Amniotic stem cell (primary cell): ENCODE data around the gene POU2AF2.
"Not testable (repeated sequence)": the region's sequence is repeated elsewhere in the genome, so short reads cannot be mapped to it uniquely, and the experiment has no call there.

ENCODE experiments used
- DNase-seq: peaks from one replicate; lab custom pipeline; 2025; lab: John Stamatoyannopoulos, UW

POU2AF2 gene

DNA sequence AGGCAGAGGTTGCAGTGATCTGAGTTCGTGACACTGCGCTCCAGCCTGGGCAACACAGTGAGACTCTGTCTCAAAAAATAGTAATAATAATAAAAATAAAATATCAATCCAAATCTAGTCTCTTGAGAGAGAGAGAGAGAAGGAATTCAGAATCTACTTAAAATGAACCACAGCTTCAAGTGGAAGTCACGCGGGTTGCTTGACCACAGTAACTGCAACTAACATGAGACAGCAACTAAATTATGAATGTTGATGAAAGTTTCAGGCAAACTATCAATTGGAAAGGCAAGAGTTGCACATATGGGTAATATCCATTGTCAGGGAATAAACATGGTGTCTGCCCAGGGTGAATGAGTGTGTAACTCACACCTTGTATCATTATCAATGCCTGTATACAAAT lies 12.5 kb downstream of the POU2AF2 start:
- no peak for DNase-seq

DNA sequence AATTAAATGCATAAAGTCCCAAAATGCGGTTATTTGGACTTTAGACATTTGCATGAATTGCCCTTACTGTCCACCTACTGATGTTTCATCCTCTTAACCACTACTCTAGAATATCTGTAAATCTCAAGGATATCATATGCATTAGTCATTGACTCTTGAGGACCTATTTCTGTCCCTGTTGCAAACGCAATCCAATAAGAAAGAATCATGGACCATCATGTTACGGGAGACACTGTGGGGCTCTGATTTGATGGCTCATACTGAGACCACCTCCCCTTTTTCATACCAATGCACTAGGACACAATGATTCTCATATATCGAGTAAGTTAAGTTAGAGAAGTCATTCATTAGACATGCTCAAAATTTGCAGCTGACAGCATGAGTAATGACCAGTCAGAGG lies 14.4 kb downstream of the POU2AF2 start:
- no peak for DNase-seq

DNA sequence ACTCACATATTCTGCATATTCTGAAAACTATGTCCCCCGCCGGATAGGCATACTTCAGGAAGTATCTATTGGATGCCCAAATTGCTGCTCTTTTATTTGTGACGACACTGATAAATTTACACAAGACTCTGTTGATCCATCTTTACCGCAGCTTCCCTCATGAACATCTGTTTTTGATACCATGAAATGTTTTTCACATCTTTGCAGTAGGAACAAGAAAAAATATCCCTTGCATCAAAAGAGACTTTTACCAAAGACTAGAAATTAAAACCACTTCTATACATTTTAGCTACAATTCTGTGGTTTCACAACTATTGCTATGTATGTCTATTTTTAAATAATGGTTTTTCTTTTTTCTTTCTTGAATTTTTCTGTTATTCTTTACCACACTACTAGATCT lies 15.3 kb downstream of the POU2AF2 start:
- DNase-seq: no peak

DNA sequence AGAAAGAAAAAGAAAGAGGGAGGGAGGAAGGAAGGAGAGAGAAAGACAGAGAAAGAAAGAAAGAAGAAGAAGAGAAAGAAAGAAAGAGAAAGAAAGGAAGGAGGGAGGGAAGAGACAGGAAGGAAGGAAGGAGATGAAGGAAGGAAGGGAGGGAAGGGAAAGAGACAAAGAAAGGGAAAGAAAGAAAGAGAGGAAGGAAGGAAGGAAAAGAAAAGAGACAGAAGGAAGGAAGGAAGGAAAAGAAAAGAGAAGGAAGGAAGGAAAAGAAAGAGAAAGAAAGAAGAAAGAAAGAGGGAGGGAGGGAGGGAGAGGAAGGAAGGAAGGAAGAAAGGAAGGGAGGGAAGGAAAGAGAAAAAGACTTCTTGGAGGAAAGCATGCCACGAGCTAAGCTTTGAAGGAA lies 19.1 kb downstream of the POU2AF2 start:
- no peak for DNase-seq

DNA sequence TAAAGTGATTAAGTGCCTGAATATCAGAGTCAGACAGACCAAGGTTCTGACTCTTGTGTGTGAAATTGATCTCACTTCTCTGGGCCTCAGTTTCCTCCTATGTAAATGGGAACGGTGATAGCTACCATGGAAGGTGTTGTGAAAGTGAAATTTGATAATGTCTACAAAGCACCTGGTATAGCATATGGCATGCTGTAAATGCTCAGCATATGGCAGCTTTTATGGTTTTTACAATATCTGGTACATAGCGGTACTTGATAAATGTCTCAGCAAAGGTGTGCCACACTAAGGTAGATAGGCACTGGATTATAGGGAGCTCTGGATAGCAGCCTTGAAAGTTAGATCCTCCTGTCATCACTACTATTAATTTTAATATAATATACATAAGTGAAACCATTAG lies 19.9 kb downstream of the POU2AF2 start:
- no peak for DNase-seq

DNA sequence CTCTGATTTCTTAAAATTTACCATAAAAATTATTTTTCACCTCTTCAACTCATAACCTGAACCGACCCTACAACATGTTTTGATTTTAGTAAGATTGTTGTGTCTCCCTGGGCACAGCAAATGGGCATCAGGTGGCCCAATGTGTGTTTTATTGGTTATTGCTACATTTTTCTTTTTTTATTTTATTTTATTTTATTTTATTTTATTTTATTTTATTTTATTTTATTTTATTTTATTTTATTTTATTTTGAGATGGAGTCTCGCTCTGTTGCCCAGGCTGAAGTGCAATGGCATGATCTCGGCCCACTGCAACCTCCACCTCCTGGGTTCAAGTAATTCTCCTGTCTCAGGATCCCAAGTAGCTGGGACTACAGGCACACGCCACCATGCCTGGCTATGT lies 22.8 kb downstream of the POU2AF2 start:
- DNase-seq: not testable (repeated sequence)

DNA sequence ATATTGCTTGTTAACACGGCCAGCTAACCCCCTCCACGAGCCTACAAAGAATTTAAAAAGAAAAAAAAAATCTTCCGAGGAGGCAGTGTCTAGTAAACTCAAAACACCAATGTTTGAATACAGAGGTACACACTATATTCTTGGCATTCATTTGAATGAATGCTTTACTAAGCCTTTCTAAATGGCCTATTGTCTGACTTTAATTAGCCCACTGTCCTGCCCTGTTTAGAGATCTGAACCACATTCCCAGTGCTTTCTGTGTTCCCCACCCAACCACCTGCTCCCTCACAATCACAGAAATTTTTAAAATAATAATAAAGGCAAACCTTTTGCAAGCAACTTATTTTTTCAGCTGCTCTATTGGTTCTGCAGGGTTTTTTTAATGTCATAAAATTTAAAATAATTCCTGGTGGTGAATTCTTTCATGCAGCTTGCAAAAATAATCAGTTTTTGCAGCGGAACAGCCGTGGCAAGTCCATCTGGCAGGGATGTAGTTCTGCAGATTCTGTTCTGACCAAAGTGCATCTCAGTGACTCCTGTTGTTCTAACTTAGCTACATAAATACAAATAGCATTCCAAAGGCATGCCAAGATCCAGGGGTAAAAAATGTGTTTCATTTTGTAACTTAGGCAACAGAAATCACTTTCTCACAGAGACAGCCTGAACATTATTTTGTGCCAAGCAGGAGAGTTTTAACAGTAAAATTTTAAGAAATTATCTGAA lies 23.8 kb downstream of the POU2AF2 start:
- DNase-seq: no peak

DNA sequence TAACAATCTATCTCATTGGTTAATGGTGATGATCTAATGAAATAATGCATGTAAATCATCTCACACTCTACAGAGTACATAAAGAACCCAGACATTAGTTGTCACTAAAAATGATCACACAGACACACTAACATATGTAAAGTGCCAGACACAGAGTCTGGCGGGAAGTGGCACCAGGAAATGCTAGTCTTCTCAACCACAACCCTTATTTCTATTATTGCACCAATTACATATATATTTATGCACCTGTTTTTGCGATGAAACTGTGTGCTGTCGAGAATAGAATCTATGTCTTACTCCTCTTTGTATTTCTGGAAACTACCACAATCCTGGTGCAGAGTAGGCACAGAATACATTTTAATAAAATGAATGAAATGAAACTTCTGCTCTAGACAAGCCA lies 26.9 kb downstream of the POU2AF2 start:
- no peak for DNase-seq

DNA sequence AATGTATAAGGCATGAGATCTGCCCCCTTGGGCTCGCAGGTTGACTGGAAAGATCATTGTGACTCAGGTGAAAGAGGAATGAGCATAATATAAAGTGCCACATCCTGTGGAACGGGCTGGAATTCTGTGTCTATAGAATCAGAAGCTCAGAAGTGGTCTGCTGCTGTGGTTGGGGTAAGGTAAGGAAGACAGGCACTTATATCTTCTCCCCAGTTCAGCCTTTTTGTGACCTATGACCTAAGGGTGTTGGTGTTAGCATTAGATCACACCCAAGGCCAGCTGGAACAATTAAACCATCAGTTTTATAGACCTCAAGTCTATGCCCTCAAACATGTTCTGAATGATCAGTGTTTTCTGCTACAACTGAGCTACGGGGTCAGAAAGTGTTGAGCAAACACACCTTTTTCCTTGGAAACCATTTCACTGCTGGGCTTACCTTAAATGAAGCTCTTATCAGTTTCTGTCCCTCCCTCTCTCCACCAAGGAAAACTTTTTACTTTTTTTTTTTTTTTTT lies 37.1 kb downstream of the POU2AF2 start:
- no peak for DNase-seq

DNA sequence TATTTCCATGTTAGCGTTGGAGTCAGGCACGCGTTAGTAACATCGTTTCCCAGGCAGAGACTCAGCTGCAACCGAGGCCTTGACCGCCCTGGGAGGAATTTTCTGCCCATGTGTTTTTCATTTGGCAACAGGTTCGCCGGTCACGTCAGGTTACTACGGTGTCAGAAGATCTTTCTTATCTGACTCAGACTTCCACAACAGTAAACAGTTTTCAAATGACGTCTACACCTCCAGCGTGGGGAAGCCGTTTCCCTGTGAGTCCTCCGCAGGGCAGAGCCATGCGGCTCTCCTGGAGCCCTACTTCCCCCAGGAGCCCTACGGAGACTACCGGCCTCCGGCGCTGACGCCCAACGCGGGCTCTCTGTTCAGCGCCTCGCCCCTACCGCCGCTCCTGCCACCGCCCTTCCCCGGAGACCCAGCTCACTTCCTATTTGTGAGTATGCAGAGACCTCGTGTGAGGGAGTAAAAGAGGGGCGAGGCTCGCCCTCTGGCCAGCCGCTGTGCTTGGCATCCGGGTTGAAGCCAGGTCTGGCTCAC lies 38.5 kb downstream of the POU2AF2 start:
- DNase-seq: no peak

DNA sequence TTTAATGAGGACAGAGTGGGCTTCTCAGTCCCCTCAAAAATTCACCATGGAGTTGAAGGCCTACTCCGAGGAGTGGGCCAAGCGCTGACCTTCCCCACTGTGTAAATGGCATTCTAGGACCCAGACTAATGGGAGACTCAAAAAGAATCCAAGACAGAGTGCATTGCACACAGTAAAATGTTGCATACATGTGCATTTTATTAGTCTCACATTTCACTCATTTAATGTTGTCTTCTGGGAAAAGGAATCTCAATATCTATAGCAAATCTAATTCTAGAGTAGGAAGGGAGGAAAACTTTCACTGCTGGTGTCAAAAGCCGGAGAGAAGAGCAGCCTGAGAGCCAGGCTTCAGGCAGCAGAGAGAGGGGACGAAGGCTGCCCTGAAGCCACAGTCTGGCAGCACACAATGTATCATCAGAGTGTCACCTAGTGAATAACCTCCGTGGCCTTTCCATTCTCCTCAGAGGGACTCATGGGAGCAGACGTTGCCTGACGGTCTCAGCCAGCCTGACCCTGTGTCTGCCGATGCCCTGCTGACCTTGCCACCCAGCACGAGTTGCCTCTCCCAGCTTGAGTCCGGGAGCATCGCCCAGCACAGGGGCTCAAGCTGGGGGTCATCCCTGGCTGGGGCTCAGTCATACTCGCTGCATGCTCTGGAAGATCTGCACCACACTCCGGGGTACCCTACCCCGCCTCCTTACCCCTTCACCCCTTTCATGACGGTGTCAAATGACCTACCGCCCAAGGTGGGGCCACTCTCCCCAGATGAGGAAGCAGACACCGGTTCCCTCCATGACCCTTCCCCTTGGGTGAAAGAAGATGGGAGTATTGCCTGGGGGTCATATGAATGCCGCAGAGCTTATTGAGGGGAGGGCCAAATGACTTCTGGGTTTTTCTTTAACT lies 39.9 kb downstream of the POU2AF2 start:
- no peak for DNase-seq

DNA sequence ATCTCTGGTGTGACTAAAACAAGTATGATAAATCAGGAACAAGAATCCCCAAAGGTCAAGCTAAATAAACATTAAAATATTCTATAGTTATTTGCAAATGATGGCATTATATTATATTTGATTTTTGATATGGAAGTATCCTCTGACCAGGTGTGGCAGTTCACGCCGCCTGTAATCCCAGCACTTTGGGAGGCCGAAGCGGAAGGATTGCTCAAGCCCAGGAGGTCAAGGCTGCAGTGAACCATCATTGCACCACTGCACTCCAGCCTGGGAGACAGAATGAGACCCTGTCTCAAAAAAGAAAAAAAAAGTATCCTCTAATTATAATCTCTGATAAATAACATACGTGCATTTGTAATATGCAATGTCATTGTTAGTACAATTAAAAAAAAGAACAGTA lies 46.2 kb downstream of the POU2AF2 start:
- DNase-seq: no peak

DNA sequence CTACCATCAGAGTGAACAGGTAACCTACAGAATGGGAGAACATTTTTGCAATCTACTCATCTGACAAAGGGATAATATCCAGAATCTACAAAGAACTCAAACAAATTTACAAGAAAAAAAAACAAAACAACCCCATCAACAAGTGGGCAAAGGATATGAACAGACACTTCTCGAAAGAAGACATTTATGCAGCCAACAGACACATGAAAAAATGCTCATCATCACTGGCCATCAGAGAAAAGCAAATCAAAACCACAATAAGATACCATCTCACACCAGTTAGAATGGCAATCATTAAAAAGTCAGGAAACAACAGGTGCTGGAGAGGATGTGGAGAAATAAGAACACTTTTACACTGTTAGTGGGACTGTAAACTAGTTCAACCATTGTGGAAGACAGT lies 46.9 kb downstream of the POU2AF2 start:
- not testable (repeated sequence) for DNase-seq

DNA sequence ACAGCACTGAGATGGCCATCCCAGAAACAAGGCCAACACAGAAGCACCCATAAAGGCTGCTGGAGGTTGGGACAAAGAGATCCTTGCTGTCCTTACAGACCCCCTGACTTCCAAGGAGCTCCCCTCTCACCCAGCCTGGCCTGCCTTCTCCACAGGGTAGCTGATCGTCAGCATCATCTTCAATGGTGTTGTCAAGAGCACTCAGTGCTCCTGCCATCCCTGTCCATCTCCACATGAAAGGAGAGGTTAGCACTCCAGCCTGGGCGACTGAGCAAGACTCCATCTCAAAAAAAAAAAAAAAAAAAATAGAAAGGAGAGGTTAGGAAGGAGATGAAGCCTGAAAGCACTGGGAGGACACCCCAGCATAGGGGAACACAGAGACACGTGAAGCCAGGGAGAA lies 50.7 kb downstream of the POU2AF2 start:
- DNase-seq: no peak

DNA sequence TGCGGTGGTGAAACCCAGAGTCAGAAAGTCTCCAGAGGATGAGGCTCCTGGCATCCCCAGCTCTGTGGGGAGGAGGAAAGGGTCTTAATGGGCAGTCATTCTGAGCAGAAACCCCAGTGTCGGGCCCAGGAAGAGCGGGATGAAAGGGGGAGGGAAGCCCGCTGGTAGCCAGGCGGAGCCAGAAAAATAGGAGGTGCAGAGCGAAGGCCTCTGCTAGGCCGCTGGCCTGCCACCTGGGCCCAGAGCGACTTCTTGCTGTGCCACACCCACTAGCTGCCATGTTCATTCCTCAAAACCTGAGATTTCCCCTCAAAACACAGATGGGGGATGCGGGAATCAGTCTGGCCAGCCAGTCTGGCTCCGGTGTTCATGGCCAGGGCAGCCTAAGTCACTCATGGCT lies 52.2 kb downstream of the POU2AF2 start:
- no peak for DNase-seq

DNA sequence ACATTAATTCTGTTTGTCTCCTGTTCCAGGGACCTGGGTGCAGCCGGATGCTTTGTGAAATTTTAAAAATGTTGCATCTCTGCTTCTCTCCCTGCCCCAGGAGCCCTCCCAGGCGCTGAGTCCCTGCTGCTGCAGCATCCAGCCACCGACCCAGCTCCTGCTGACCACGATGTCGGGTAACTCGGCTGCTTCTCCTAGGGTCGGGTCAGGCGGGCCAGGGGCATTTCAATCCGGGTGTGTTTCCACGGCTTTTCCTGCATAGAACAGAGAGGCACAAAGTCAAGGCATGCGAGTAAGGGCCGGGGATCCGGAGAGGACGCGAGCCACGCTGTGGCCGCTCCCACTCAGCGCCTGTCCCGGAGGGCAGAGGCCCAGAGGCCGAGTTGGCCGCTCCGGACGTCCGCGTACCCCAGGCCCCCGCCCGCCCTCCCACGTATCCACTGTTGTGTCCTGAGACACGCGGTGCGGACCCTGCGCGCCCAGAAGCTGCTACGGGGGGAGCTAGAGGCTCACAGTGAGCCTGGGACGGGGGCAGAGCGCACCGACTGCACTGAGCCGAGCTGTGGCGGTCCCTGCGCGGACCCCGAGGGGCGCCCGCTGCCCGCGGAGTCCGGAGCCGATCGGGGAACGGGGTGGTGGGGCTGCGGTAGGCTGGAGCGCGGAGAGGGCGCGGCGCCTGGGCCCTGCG lies 53.0 kb downstream of the POU2AF2 start, which contains the start of gene POU2AF3:
POU2AF3 (plus strand) TSS at position 134 of the 688 bp plus-strand sequence; CDS start at position 170, 36 bp downstream.
- no peak for DNase-seq

DNA sequence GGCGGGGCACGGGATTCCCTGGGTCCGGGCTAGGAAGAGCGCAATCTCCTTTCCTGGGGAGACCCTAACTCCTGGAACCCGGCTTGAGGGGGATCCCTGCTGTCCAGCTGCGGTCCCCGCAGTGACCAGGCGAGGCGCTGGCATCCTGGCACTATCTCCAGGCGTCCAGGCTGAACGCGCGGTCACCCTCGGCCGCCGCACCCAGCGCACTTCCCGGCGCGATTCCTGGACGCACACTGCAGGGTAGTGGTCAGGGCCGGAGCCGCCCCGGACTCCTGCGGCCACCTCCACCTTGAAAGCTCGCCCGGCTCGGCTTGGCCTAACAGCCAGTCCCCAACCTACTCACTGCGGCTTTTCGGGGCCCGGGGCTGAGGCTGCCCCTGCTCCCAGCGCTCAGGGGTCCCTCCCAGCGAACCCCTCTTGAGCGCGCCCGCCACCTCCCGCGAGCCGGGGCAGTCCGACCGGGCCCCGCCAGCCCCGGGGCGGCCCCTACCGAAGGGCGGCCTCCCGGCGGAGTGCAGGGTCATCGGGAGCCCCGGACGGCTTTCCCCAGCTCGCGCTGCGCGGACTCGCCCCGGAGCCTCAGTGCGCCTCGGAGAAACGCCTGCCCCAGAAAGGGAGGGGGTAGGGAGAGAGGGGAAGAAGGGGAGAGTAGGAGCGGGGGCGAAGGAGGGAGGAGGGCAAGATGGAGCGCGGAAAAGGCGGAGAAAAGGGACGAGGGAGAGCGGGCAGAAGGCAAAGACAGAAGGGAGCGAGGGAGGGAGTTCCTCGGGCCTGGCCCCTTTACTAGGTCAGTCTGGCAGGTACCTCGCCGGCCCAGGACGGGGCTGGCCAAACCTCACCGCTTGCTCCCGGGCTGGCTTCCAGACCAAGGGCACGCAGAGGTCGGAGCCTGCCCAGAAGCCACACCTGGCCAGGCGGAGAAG lies 53.8 kb downstream of the POU2AF2 start:
- DNase-seq: peak; percentile 23

DNA sequence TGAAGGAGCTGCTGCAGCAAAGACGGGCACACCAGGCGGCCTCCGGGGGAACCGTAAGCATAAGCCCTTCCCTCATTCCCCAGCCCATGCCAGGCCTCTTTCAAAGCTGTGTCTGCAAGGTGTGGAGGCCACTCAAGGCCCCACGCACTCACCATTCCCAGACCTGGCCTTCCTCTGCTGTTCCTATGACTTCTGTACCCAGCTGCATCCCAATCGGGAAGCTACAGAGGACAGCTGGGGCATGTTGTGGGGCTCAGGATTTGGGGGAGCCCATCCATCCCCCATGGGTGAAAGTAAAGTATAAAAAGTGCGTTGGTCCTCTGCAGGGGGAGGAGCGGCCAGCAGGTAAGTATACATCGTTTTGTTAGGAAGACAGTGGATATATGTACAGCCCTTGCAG lies 55.0 kb downstream of the POU2AF2 start:
- DNase-seq: no peak

DNA sequence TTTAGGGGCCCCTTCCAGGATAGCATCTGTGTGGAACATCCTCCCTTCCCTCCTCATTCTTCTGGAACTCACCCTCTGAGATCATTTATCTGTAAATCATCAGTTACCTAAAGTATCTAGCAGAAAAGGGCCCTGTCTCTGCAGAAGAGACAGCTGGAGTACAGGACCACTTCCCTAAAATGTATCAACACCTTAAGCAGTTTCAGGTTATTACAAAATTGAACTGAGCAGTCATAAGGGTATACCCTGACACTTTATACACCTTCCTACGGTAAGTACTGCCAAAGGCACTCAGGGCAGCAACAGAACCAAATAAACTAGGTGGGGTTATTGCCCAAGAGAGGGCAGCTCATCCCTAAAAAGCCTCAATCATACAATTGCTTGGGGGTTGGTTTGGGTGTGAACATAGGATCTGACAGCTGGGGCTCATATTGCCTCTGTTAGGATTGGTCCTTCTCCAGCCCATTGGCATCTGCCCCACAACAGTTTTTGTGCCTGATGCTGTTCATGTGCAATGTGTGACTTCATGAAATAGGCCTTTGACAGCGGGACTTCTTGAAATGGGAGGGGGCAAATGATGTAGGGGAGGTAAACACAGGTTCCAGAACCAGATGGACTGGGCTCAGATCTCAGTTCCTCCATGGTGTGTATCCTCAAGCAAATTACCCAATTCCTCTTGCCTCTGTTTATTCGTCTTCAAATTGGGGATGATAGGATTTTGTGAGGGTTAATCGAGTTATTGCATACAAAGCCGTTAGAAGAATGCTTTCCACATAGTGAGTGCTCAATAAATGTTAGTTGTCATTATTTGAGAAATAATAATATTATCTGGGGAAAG lies 55.7 kb downstream of the POU2AF2 start:
- no peak for DNase-seq

DNA sequence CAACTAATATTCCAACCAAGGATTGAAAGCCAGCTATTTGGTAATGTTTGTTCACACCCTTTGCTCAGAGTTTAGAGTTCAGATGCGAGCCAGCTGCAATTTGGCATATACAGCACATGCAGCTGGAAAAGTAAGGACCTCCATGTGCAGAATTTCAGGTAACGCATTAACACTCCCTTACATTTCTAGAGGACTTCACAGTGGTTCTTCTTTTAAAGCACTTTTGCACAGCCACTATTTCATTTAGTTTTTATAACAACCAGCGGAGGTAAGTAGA lies 56.3 kb downstream of the POU2AF2 start:
- no peak for DNase-seq
